Epidermal melanocyte (primary cell): ENCODE data around the gene OXSR1.
"Not testable (repeated sequence)": the region's sequence is repeated elsewhere in the genome, so short reads cannot be mapped to it uniquely, and the experiment has no call there.

Source experiments
- DNase-seq: peaks from one replicate; pipeline ENCODE4 v3.0.0; 2011; ENCODE audit warnings: low spot score; ENCODE audit not compliant: insufficient read length

The OXSR1 gene

DNA sequence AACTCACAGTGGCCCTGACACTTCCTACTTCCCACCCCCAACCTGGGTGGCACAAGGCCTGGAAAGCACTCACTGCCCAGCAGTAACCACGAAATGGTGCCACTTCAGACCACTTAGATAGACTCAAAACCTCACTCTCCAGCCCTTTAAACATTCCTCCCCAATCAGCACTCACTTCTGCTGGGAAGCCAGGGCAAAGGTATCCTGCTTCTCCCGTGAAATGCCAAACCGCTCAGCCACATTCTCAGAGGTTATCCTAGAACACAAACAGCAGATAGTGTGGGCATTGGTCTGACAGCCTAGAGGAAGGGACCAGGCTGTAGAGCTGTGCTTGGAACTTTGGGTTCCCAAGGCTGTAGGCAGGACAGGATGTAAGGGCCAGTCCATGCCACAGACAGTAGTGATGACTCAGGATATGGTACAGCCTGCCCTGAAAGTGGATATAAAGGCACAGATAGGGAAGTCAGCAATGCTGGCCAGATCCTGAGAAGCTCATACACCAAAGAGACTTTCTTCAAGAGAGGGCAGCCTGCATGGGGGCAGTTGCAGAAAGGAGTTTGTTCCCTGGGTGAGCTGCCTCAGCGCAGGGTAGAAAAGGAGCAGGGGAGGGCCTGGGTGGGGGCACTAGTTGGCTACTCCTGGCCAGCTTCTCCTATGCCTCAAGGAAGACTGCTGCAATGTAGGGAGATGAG is 37.6 kb upstream of the OXSR1 start:
- no peak for DNase-seq

- DNase-seq, result no peak
Observed at GRCh38 chr3:38128303-38128655, 37.1 kb upstream of the OXSR1 start.

DNA sequence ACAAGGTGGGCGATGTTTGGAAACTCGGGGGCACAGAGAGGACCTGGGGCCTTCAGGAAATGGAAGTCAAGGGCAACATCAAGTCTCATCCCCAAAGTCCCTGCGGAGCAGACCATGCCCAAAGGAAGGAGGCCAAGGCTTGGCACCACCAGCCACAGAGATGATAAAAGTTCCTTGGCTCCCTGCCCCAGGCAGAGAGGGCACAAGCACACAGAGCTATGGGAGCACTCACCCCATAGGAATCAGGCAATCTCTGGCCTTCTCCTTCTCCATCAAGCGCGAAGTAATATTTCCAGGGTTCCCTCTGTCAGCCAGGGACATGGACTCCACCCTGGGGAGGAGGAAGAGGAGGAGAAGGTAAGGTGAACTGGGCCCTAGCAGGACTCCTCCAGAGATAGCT is 36.3 kb upstream of the OXSR1 start:
- DNase-seq, result no peak

DNA sequence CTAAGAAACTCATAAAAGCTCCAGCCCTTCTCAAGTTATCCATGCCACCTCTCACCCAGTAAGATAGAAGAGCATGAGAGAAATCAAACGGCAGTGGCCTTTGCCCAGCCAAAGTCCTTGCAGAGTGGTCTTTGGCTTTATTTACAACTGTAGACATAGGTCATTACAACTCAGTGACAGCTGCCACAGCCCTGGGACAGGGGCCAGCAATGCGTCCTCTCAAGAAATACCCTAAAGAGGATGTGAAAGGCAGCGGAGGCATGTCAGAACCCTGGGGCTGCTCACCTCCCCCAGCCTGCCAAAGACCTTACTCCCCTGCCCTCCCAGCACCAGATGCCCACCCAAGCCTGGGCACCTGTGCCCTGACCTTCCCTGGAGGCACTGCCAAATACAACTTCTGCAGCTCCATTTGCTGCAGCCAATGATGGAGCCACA is 34.7 kb upstream of the OXSR1 start:
- DNase-seq, result no peak

- no peak for DNase-seq
Observed at GRCh38 chr3:38131621-38132369, 33.5 kb upstream of the OXSR1 start.

DNA sequence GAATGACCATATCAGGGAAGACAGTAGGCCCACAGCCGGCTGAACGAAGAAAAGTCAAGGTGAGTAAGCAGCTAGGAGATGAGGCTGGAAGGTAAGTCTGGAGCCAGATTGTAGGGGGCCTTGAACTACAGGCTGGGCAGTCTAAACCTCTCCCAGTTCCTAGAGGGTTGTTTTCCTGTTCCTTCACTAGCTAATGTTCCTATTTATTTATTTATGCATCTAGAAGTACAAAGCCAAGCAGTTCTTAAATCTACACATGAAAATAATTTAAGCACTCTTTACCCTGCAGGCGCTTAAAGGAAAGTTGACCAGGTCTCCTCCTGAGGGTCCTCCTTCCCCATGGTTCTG is 32.2 kb upstream of the OXSR1 start:
- DNase-seq, result no peak

GRCh38 chr3:38133557-38134405 is 31.6 kb upstream of the OXSR1 start:
- no peak for DNase-seq

- not testable (repeated sequence) for DNase-seq
Observed at GRCh38 chr3:38134517-38135143, 30.7 kb upstream of the OXSR1 start.

DNA sequence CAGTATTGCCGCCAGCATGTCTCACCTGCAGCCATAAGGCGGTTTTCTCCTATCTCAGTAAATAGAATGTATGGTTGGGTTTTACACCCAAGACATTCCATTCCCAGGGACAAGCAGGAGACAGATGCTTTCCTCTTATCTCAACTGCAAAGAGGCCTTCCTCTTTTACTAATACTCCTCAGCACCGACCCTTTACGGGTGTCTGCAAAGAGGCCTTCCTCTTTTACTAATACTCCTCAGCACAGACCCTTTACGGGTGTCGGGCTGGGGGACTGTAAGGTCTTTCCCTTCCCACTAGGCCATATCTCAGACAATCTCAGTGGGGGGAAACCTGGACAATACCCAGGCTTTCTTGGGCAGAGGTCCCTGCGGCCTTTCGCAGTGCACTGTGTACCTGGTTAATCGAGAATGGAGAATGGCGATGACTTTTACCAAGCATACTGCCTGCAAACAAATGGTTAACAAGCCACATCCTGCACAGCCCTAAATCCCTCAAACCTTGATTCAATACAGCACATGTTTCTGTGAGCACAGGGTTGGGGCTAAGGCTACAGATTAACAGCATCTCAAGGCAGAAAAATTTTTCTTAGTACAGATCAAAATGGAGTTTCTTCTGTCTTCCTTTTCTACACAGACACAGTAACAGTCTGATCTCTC is 29.6 kb upstream of the OXSR1 start:
- not testable (repeated sequence) for DNase-seq

DNA sequence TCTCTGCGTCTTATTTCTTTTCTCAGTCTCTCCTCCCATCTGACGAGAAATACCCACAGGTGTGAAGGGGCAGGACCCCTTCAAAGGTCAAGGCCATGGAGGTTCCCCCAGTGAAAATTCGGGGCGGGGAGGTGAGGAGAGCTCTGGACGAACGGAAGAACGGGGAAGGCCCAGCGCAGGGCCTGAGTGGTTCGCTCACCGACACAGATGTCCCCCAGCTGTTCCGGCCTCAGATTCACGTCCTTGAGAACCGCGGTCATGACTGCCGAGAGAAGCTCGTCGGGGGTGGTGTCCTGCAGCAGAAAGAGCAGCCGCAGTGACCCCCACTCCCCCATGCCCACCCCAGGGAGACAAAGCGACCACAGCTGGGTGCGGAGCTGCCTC is 29.0 kb upstream of the OXSR1 start:
- no peak for DNase-seq

GRCh38 chr3:38136777-38137614 is 28.3 kb upstream of the OXSR1 start, which contains the start of gene ACAA1:
TSS of gene ACAA1 (minus strand) at chr3:38137127. CDS start at chr3:38137035, 92 bp downstream.
- DNase-seq, result peak; percentile 94

GRCh38 chr3:38137615-38138348 is 27.6 kb upstream of the OXSR1 start:
- DNase-seq, result no peak

DNA sequence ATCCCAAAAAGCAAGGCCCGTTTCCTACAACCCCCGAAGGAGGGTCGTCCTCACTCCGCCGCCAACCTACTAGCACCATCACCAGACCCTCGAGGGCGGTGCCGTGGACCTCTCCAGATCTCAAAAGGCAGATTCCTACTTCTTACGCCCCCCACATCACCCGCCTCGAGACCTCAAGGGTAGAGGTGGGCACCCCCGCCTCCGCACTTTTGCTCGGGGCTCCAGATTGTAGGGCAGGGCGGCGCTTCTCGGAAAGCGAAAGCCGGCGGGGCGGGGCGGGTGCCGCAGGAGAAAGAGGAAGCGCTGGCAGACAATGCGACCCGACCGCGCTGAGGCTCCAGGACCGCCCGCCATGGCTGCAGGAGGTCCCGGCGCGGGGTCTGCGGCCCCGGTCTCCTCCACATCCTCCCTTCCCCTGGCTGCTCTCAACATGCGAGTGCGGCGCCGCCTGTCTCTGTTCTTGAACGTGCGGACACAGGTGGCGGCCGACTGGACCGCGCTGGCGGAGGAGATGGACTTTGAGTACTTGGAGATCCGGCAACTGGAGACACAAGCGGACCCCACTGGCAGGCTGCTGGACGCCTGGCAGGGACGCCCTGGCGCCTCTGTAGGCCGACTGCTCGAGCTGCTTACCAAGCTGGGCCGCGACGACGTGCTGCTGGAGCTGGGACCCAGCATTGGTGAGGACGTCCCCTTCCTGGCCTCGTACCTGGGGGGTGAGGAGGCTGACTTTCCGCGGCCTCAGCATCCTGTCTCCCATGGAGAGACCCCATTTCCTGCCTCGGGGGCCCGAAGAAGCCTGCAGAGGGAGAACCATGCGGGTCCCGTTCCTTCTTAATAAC is 26.8 kb upstream of the OXSR1 start, which contains the start of gene MYD88:
Gene MYD88, plus strand, starts transcription at position 313 of the 842 bp plus-strand sequence. Its CDS starts 40 bp downstream, at position 353.
- no peak for DNase-seq

GRCh38 chr3:38139191-38139590 is 26.1 kb upstream of the OXSR1 start:
- no peak for DNase-seq

DNA sequence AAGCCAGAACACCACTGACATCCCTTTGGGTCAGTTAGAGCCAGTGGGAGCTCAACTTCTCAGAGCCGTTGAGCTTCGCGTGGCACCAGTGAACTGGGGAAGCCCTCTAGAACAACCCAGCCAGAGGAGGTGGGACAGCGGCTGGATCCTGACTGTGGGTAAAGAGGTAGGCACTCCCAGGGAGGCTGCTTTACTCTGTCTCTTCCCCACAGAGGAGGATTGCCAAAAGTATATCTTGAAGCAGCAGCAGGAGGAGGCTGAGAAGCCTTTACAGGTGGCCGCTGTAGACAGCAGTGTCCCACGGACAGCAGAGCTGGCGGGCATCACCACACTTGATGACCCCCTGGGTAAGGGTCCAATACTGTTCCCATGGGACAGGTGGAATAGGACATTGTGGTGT is 25.7 kb upstream of the OXSR1 start:
- DNase-seq, result no peak

GRCh38 chr3:38140326-38141172 is 24.8 kb upstream of the OXSR1 start:
- no peak for DNase-seq

GRCh38 chr3:38141173-38141951 is 24.0 kb upstream of the OXSR1 start:
- no peak for DNase-seq
